ENCODE data around the gene ALCAM. TPM values are rescaled to one million over a fixed set of nuclear protein-coding genes. Genes with fewer than 3 reads are reported as not detected.

Gene ALCAM
- total RNA-seq, 4 donors from 2014 or later: 18.6 to 43.7 (median 21.2) TPM

GRCh38 chr3:105356396-105356795 is 10.3 kb upstream of the ALCAM start:
- H3K9me3 ChIP-seq: no peaks in the 10 kb centered on the region

GRCh38 chr3:105356988-105357387 is 9.7 kb upstream of the ALCAM start:
- Histone ChIP-seq H3K9me3 (no peaks in the 10 kb centered on the region), H3K4me1 (no peaks in the 10 kb centered on the region), H3K36me3 (no peaks in the 10 kb centered on the region), H3K4me3 (no peak overlapping the region), H3K27me3 (no peaks in the 10 kb centered on the region), H3K27ac (no peak overlapping the region)
- DNase-seq: no peak
- TF ChIP-seq CTCF (IDR thresholded peaks at IDR 0.05): no peak
- TF ChIP-seq POLR2A (IDR thresholded peaks at IDR 0.05): no peak

More at GRCh38 chr3:105356396-105356795, 10.3 kb upstream of the ALCAM start:
- no peaks in the 10 kb centered on the region for H3K36me3 ChIP-seq
- no peaks in the 10 kb centered on the region for H3K4me1 ChIP-seq
- no peak for DNase-seq
- TF ChIP-seq POLR2A (IDR thresholded peaks at IDR 0.05): no peak
- TF ChIP-seq CTCF (IDR thresholded peaks at IDR 0.05): no peak
- H3K4me3 ChIP-seq: no peak overlapping the region
- no peak overlapping the region for H3K27ac ChIP-seq
- H3K27me3 ChIP-seq: no peaks in the 10 kb centered on the region

DNA sequence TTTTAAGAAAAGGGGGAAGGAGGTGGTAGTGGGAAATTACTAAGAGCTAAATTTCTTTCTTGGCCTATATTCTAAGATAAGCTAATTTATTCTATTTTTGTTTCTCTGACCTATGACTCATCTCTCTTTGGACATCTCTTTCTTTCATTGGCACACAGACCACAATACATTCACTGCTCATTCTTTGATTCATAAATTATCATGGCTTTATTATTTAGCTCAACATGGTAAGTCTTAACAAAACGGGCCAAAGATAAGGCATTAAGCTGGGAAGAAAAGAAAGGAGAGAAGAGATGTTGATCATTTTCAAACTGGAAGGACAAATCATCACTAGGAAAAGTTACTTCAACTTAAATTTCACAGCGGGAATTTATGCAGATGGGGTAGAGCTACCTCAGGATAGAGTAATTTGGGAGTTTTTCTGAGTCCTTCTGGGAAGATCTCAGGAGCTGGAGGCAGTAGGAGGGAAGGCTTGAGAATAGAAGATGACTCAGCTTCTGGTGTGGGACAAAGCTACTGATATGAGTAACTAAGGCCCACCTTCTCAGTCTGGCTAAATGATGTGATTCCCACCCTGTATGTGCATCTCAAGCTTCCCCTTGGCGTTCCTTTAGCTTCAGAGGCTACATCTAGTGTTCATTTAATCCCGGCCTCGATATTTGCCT is 7.5 kb upstream of the ALCAM start:
- H3K36me3 ChIP-seq: no peaks in the 10 kb centered on the region
- H3K4me3 ChIP-seq: no peak overlapping the region
- no peaks in the 10 kb centered on the region for H3K27me3 ChIP-seq
- no peak overlapping the region for H3K27ac ChIP-seq
- H3K9me3 ChIP-seq: no peaks in the 10 kb centered on the region
- no peaks in the 10 kb centered on the region for H3K4me1 ChIP-seq
- DNase-seq: no peak
- TF ChIP-seq POLR2A (IDR thresholded peaks at IDR 0.05) (no peak), CTCF (IDR thresholded peaks at IDR 0.05) (no peak)

GRCh38 chr3:105360003-105360402 is 6.7 kb upstream of the ALCAM start:
- peaks cover 0 to under 1% (median 0%) of the 10 kb centered on the region in 4 donors for H3K4me1 ChIP-seq

DNA sequence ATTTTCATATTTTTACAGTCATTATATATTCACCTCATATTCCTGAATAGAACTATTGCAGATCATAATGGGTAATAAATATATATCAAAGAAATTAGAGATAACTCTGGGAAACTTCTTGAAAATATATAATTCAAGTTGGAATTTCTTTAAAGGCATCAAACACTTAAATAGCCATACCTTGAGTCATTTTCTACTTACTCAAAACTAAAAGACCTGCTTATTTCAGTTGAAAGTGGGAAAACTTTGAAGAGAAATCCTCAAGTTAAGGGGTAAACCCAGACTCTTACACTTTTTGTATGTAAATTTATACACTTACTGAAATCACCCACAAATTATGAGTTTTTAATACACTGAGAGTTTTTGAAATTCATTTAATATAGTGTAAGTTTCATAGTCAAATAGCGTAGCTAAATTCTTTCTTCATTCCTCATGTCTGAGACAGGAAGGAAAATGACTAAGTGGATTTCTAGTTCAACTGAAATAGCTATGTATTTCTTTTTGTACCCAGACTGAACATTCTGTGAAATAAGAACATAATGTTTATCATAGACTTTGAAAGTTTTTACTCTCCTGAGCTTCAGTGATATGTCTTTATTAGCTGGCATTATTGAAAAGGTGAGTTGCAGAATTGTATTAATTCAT is 4.6 kb upstream of the ALCAM start:
- TF ChIP-seq POLR2A (IDR thresholded peaks at IDR 0.05) (no peak), CTCF (IDR thresholded peaks at IDR 0.05) (no peak)
- Histone ChIP-seq H3K9me3 (no peaks in the 10 kb centered on the region), H3K4me3 (no peak overlapping the region), H3K36me3 (no peaks in the 10 kb centered on the region), H3K27ac (no peak overlapping the region), H3K27me3 (no peaks in the 10 kb centered on the region), H3K4me1 (peaks cover 0 to 16% (median 2%) of the 10 kb centered on the region in 4 donors)
- no peak for DNase-seq

More at GRCh38 chr3:105360003-105360402, 6.7 kb upstream of the ALCAM start:
- Histone ChIP-seq H3K9me3 (no peaks in the 10 kb centered on the region), H3K4me3 (no peak overlapping the region), H3K36me3 (no peaks in the 10 kb centered on the region), H3K27me3 (no peaks in the 10 kb centered on the region), H3K27ac (no peak overlapping the region)
- TF ChIP-seq CTCF (IDR thresholded peaks at IDR 0.05) (no peak), POLR2A (IDR thresholded peaks at IDR 0.05) (no peak)
- no peak for DNase-seq

All from Peyer's patch (tissue), 4 donors.